Neural cell (in vitro differentiated cells): ENCODE data around the gene CLTB.

Experiments
- EP300 ChIP-seq: fragments of 450-650 bp; conservative IDR thresholded peaks from 2 replicates; pipeline ENCODE4 v1.6.1; 2014; ENCODE audit warnings: antibody characterized with exemption, mild to moderate bottlenecking, moderate library complexity; ENCODE audit not compliant: poor library complexity, severe bottlenecking
- EZH2 ChIP-seq: fragments of 200-600, 300-800 bp; shearing (Covaris generic), sonication (generic); IDR thresholded peaks from 2 replicates; pipeline ENCODE4 v1.6.1; 2014; ENCODE audit warnings: antibody characterized with exemption, low read length, borderline replicate concordance, mild to moderate bottlenecking; ENCODE audit not compliant: insufficient read depth, poor library complexity, severe bottlenecking
- POLR2AphosphoS5 ChIP-seq: IDR thresholded peaks from 2 replicates; pipeline ENCODE4 v1.6.1; 2012
- TAF1 ChIP-seq: IDR thresholded peaks from 2 replicates; pipeline ENCODE4 v1.6.1; 2012; ENCODE audit warnings: low read depth
- TF ChIP-seq, protein P1 (sequence below): fragments of 450-650 bp; IDR thresholded peaks from 2 replicates; pipeline ENCODE4 v1.5.1; 2014; ENCODE audit warnings: antibody characterized with exemption, mild to moderate bottlenecking, moderate library complexity; ENCODE audit not compliant: poor library complexity, severe bottlenecking
- TF ChIP-seq, protein P2 (sequence below): IDR thresholded peaks from 2 replicates; pipeline ENCODE4 v1.6.1; 2012; ENCODE audit warnings: borderline replicate concordance

DNA sequence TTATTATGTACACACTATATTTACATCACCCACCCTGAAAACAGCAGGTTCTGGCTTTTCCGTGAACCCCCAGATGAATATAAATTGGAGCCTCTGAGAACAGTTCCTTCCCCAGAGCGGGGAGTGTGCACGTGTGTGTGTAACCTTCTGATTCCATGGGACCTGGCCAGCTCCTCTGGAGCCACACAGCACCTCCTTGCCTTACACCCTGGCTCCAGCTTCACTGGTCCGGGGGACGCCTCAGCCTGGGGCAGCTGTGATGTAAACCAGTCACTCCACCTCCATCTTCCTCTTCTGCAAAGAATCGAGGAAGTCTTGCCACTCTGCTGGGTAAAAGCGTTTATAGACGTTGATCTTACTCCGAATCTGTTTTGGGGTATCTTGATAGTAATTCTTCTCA, 32.4 kb downstream of the CLTB start:
- TF ChIP-seq, protein P1, sequence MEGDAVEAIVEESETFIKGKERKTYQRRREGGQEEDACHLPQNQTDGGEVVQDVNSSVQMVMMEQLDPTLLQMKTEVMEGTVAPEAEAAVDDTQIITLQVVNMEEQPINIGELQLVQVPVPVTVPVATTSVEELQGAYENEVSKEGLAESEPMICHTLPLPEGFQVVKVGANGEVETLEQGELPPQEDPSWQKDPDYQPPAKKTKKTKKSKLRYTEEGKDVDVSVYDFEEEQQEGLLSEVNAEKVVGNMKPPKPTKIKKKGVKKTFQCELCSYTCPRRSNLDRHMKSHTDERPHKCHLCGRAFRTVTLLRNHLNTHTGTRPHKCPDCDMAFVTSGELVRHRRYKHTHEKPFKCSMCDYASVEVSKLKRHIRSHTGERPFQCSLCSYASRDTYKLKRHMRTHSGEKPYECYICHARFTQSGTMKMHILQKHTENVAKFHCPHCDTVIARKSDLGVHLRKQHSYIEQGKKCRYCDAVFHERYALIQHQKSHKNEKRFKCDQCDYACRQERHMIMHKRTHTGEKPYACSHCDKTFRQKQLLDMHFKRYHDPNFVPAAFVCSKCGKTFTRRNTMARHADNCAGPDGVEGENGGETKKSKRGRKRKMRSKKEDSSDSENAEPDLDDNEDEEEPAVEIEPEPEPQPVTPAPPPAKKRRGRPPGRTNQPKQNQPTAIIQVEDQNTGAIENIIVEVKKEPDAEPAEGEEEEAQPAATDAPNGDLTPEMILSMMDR: no peak
- TF ChIP-seq EZH2 (no peak), POLR2AphosphoS5 (no peak), TAF1 (no peak), EP300 (no peak)
- TF ChIP-seq, protein P2, sequence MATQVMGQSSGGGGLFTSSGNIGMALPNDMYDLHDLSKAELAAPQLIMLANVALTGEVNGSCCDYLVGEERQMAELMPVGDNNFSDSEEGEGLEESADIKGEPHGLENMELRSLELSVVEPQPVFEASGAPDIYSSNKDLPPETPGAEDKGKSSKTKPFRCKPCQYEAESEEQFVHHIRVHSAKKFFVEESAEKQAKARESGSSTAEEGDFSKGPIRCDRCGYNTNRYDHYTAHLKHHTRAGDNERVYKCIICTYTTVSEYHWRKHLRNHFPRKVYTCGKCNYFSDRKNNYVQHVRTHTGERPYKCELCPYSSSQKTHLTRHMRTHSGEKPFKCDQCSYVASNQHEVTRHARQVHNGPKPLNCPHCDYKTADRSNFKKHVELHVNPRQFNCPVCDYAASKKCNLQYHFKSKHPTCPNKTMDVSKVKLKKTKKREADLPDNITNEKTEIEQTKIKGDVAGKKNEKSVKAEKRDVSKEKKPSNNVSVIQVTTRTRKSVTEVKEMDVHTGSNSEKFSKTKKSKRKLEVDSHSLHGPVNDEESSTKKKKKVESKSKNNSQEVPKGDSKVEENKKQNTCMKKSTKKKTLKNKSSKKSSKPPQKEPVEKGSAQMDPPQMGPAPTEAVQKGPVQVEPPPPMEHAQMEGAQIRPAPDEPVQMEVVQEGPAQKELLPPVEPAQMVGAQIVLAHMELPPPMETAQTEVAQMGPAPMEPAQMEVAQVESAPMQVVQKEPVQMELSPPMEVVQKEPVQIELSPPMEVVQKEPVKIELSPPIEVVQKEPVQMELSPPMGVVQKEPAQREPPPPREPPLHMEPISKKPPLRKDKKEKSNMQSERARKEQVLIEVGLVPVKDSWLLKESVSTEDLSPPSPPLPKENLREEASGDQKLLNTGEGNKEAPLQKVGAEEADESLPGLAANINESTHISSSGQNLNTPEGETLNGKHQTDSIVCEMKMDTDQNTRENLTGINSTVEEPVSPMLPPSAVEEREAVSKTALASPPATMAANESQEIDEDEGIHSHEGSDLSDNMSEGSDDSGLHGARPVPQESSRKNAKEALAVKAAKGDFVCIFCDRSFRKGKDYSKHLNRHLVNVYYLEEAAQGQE: no peak
